Head of caudate nucleus (tissue), 42 donors: ENCODE results near the gene SEC14L2.

Experiments used
- DNase-seq, 42 donors: peaks; one replicate each; pipeline versions ENCODE4 v3.0.0 to v3.0.0-alpha.2; 2020 to 2021; ENCODE audit warnings: mixed read lengths in 7 of 42
- intact Hi-C: fragments of 100-400 bp; cut with DNase I; formaldehyde crosslinking; loops from one replicate; pipeline ENCODE4 v1.15.0; 2022

SEC14L2 gene

DNA sequence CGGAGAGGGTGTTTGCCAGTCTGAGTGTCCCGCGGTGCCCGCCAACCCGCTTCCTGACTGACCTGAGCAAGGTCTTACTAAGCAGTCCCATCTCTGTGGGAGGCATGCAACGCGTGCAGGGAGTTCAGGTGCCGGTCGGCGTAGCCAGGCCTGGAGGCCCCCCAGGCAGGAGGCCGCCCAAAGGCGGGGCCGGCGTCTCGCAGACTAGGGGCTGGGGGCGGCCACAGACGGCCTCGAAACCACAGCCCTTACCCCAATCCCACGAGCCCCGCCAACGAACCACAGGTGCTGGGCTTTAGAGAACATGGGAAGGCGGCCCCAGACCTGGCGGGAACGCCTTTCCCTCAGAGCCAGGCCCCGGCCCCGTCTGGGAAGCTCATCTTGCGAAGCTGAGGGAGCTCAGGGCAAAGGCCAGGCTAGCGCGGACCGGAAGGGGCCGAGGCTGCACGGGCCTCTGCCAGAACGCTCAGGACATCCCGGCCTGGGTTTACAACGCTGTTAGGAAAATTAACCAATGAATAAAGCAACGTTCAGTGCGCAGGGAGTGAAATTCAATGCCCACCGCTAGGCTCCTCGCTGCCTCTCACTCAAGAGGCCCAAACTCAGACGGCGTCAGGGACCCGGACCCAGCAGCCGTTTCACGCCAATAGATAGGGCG, 26.6 kb downstream of the SEC14L2 start:
- intact Hi-C loops = loop anchor here (10.0 kb wide), 1 partner anchor 161 kb away; no protein-coding TSS in a partner anchor
- peak in 16 of 42 donors; percentile 29 to 69 (median 50) for DNase-seq

DNA sequence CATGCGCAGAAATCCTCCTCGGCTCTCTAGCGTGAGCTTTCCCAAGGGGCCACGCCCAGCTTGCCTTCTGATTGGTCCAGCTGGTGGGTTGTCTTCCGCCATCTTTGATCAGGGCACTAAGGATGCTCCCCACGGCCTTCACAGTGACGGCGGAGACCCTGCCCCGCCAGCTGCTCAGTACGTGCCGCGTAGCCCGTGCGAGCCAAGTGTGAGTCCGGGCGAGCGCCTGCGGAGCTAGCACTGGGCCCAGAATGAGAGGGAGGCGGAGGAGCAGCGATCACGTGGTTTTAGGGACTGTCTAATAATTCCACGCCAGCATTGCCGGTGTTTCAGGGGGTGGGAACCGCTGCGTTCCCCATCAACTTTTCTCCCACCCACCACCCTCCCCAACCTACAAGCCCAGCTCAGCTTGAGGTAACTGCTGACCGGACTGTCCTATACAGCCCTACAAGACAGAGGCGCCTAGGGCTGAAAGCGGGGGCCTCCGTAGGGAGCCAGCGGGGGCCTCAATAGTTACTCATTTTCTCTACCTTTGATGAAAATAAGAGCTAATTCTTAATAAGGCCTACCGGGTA, 27.2 kb downstream of the SEC14L2 start:
- DNase-seq = peak; percentile 96 to 100 (median 99)
- intact Hi-C loops = loop anchor here (10.0 kb wide), 1 partner anchor 161 kb away; no protein-coding TSS in a partner anchor

DNA sequence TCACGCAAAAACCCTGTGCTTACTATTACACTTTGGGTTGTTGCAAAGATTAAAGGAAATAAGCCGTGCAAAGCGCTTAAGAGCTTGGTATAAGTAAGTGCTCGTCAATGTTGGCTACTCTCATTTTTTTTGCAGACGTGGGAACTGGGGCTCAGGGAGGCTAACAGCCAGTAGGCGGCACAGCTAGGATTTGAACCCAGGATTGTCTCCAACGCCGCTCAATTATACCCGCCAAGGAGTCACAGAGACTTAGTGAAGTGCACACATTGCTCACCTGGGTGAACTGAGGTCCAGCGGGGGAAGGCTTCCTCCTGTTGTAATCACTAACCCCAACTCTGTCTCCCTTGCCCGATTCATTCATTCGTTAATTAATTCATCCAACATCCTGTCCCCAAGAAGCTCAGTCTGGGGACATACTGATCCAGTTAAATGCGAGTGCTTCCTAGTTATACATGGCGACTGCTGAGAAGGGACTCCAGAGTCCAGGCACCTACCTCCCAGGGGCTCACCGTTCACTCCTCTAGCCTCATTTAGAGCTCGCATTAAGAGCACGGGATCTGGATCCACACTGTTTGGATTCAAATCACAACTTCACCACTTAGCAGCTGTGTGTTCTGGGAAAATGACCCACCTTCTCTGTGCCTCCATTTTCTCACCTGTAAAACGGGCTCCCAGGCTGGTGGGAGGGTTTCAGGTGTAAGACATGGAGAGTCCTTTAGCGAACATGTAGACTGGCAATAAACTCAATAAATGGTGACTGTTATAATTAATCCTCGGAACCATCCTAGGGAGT, 27.9 kb downstream of the SEC14L2 start:
- intact Hi-C loops = loop anchor here (5.0 to 10.0 kb wide), 2 partner anchors 37 to 160 kb away; partner anchors contain the start of gene RNF215
- DNase-seq = peak in 16 of 42 donors; percentile 26 to 63 (median 34)

DNA sequence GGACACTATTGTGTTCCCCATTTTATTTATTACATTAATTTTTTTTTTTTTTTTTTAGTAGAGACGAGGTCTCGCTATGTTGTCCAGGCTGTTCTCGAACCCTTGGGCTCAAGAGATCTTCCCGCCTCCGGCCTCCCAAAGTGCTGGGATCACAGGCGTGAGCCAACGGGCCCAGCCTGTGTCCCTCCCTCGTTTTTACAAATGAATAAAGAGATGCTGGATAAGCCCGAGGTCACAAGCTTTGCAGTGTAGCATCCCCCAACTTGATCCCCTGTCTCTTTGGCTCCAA, 28.5 kb downstream of the SEC14L2 start:
- no peak for DNase-seq
- intact Hi-C loops = loop anchor here (5.0 to 10.0 kb wide), 2 partner anchors 38 to 160 kb away; partner anchors contain the start of gene RNF215

DNA sequence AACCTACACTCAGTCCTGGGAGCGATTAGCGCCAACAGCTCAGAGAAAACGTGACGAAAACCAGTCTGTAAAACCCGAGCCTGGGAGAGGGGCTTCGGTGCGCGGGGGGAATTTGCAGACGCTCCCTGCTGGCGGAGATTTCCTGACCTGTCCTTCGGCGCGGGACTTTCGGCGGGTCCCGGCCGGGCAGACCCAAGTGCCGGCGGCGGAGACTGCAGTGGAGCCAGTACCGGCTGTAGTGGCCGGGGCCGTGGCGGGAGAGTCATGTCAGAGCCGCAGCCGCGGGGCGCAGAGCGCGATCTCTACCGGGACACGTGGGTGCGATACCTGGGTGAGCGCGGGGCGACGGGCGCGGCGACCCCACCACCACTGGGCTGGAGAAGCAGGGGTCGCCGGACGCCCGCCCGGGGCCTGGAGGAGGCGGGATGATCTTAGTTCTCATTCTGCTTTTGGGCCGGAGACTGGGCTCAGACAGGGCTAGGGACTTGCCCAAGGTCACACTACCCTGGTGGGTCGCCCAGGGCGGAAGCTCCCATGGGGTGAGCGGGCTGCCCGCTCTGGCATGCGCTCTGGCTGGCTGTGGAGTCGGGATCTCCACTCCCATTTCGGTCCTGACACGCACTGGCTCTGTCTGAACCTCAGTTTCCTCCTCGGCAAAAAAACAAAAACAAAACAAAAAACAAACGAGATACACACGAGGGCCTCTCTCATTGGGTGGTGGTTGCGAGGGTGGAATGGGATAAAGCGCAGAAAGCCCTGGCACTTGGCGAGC, 29.0 kb downstream of the SEC14L2 start, which contains the start of gene MTFP1:
MTFP1 (plus strand) TSS at position 153 of the 772 bp plus-strand sequence; CDS start at position 265, 112 bp downstream.
- intact Hi-C loops = loop anchor here (5.0 to 10.0 kb wide), 2 partner anchors 39 to 159 kb away; partner anchors contain the start of gene RNF215
- peak in 41 of 42 donors; percentile 23 to 76 (median 57) for DNase-seq

DNA sequence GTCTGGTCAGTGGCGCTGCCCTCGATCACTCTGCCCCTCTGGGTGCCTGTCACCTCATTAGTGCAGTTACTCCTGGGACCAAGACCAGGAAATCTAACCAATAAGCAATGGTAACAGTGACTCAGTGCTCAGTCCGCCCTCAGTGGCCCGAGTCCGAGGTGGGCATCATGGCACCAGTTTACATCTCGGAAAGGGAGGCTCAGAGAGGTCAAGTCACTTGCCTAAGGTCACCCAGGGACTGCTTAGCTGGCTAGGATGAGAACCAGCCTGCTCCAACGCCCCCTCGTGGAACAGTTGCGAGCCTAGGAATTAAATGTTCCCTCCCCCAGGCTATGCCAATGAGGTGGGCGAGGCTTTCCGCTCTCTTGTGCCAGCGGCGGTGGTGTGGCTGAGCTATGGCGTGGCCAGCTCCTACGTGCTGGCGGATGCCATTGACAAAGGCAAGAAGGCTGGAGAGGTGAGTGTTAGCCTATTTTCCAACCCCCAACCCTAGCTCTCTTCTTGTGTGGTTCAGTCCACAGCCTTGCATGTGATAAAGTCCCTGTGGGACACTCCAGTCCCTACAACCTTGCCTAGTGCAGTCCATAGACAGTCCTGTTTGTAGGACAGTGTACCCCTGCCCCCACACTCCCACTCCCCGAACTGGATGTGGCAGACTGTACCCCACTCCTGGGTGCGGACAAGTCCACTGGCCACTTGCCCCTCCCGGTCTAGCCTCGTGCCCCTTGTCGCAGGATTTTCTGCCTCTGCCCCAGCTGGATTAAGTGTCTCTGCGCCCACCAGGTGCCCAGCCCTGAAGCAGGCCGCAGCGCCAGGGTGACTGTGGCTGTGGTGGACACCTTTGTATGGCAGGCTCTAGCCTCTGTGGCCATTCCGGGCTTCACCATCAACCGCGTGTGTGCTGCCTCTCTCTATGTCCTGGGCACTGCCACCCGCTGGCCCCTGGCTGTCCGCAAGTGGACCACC, 29.9 kb downstream of the SEC14L2 start:
- intact Hi-C loops = loop anchor here (5.0 to 10.0 kb wide), 2 partner anchors 39 to 158 kb away; partner anchors contain the start of gene RNF215
- peak; percentile 62 to 92 (median 78) for DNase-seq

DNA sequence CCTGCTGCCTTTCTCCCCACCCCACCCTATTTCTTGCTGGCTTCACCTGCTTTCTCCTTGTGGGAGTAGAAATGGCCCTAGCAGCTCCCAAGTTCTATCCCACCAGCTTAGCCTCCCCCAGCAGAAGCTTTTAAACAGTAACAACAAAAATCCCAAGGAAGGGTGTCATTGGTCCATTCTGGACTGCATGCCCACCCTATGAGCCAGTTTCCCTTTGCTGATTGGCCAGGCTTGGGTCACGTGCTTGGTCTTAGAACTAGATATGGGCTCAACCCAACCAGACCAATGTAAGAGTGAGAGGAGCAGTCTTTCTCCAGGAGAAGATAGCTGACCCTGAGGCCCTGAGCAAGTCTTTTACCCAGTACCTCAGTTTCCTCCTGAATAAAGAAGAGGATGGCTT, 31.1 kb downstream of the SEC14L2 start:
- intact Hi-C loops = loop anchor here (5.0 to 10.0 kb wide), 2 partner anchors 41 to 157 kb away; partner anchors contain the start of gene RNF215
- DNase-seq = no peak

DNA sequence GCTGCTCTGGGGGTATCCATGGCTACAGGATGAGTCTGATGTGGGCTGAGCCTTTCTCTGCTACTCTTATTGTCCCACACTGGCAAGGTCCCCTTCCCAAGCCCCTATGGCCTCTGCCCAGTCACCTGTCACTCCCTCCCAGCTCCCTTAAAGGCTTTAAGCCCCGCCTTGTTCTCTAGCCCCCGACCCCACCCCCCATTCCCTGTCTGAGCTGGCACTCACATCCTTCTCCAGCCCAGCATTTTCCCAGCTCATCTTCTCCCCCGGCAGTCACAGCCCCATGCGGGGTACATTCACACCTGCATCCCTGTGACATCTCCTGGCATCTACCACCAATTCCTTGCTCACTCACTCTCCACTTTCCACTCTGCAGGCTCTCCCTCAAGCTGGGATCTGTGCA, 33.1 kb downstream of the SEC14L2 start:
- intact Hi-C loops = loop anchor here (5.0 to 10.0 kb wide), 2 partner anchors 43 to 155 kb away; partner anchors contain the start of gene RNF215
- no peak for DNase-seq

DNA sequence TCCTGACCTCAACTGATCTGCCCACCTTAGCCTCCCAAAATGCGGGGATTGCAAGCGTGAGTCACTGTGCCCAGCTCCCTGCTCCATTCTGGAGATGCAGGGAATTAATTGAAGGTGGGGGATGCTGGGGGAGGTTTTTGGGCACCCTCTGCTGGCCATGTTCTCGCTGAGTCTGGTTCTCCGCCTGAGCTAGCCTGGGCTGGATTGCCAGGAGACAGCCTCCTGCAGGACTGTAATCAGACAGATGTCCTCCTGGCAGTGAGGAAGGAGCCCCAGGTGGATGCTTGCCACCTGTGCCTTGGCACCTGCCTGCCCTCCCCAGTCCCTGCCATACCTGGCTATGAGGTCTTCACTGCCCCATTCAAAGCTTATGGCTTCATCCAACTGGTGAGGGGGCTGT, 34.1 kb downstream of the SEC14L2 start:
- intact Hi-C loops = no loop called here
- DNase-seq = no peak

DNA sequence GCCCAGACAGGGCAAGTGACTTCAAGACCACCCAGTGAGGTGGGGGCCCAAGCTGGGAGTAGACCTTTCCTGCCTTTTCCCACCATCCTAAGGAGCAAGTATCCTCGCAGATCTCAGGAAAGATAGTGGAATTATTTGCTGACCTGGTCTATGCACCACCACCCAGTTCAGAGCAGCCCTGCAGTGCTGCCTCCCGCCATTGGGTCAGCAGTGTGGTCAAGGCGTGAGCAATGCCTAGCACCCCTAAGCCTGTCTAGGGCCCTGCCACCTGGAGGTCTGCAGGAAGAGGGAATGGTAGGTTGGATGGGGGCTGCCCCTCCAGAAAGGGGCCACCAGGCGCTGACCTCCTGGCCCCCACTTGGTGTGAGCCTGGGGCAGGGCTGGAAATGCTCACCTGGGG, 35.3 kb downstream of the SEC14L2 start:
- no peak for DNase-seq
- intact Hi-C loops = no loop called here

DNA sequence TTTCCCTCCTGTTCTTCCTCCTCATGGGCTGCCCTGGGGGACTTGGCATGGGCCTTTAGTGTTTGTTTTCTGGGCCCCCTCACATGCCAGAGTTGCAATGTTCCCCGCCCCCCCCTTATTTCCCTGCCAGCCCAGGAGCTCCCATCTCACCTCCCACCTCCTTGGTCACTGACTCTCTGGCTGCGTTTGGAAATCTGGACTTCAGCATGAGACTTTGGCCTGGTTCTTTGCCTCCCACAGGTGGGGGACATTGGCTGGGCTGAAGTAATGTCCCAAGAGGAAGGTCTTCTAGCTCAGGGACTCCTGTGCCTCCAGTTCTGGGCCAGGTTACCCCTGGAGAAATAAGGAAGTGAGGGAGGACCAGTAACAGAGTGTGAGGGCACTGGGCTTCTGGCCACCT, 35.7 kb downstream of the SEC14L2 start:
- intact Hi-C loops = no loop called here
- DNase-seq = no peak

DNA sequence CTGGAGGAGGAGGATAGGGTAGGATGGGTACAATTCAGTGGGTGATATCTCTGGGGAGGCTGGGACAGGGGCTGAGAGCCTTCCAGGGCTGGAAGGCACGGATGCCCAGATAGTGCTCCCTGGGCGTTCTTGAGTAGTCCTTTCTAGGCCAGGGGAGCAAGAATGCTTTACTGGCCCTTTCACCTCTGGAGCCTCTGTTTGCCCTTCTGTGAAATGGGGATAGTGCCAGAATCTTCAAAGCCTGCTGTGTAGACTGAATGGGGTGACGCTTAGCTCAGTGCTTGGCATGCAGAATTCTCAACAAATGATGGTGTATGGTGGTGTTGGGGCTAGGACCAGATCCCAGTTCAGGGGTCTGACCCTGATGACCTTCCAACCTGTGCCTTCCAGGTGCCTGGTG, 36.4 kb downstream of the SEC14L2 start:
- intact Hi-C loops = no loop called here
- no peak for DNase-seq

DNA sequence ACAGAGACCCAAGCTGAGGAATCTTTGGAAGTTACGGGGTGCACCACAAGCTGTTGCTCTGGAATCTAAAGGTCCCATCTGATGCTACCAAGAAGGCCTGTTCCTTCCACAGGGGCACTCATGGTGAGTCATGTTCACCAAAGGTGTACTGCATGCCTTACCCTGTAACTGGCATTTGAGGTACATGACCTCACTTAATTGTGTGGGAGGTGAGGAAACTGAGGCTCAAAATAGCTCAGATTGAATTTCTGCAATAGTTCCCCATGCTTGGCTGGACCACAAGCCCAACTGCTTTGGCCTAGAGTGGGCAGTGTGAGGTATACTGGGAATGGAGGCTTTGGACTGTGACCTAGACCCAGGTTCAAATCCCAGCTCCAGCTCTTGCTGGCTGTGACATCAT, 37.0 kb downstream of the SEC14L2 start:
- intact Hi-C loops = no loop called here
- no peak for DNase-seq

DNA sequence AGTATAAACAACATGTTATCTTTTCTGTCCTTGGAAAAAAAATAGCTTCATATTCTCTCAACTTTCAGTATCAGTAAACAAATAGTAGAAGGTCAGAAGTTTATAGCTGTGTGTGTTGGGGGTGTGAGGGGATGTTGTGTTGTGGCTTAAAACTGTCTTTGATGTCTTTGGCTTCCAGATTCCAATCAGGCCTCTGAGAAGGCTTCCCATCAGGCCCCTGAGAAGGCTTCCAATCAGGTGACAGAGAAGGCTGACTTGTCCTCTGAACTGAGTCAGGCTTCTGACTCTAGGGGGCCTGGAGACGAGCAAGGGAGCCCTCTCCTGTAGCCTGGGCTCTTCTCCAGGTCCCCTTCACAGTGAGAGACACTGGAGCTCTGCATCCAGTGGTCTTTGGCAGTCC, 38.0 kb downstream of the SEC14L2 start:
- intact Hi-C loops = no loop called here
- no peak for DNase-seq

DNA sequence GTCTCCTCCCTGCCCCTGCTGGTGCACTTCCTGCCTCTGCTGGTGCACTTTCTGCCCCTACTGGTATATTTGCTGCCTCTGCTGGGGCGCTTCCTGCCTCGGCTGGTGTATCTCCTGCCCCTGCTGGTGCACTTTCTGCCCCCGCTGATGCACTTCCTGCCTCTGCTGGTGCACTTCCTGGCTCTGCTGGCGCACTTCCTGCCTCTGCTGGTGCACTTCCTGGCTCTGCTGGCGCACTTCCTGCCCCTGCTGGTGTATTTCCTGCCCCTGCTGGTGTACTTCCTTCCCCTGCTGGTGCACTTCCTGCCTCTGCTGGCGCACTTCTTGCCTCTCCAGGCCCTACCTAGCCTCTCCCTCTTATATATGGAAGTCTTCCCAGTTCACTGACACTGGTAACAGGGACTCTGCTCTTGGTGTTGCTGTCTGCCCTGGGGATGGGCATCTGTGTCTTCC, 38.9 kb downstream of the SEC14L2 start:
- intact Hi-C loops = no loop called here

DNA sequence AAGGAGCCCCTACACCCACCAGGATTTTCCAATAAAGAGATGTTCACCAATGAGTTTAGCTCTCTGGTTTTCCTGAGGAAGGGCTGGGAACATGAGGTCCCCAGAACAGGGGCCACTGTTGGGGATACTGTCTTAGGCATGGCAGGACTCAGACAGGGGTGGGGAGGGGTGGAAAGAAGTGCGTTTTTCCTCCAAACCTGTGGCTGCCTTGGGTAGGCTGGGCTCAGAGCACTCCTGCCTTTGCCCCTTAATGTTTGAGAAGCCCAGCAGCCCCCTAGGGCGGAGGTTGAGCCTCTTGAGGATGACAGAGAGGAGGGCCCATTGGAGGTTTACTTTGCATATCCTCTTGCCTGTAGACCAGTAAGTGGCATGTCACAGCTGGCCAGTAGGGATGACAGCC, 39.4 kb downstream of the SEC14L2 start:
- intact Hi-C loops = no loop called here
- no peak for DNase-seq

More for the DNA sequence above, 38.9 kb downstream of the SEC14L2 start:
- DNase-seq = no peak

DNA sequence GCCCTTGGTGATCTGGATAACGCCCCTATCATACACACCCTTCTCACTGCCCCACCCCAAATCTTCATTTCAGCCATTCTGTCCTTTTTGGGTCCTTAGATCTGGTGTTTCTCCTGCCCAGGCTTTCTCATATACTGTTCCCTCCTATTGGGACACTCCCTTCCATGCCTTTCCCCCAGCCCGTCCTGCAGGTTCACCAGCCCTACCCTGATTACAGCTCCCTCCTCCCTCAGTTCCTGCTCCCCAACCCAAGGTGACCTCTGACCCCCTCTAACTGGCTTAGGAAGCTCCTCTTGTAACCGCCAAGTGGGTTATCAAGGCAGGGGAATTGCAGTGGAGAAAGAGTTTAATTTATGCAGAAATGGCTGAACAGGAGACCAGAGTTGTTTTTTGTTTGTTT, 41.7 kb downstream of the SEC14L2 start:
- intact Hi-C loops = no loop called here
- DNase-seq = no peak

DNA sequence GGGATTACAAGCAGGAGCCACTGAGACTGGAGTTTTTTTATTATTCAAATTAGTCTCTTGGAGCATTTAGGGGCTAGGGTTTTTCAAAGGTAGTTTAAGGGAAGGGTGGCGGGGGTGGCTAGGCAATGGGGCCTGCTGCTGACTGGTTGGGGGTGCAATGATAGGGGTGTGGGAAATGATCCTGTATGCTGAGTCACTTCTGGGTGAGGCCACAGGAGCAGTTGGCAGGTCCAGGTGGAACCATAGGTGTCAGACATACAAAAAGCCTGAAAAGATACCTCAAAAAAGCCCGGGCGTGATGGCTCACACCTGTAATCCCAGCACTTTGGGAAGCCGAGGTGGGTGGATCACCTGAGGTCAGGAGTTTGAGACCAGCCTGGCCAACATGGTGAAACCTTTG, 42.4 kb downstream of the SEC14L2 start:
- no peak for DNase-seq
- intact Hi-C loops = no loop called here
